Mesenchymal stem cell (in vitro differentiated cells and primary cell): ENCODE results near the gene VTN.
A peak's percentile ranks its signal among the peaks of the same experiment; 100 is the strongest.

Experiments
- DNase-seq: peaks from one replicate; pipeline ENCODE4 v3.0.0-alpha.2; 2013
- H2AFZ ChIP-seq: one replicate; pipeline ENCODE4 v1.6.1; 2013; ENCODE audit warnings: low read depth, mild to moderate bottlenecking, control low read depth, inconsistent platforms, low read length, moderate library complexity
- H2AK5ac ChIP-seq: 2 replicates; pipeline ENCODE4 v1.6.1; 2013; ENCODE audit warnings: low read length, moderate library complexity, mild to moderate bottlenecking, inconsistent platforms; ENCODE audit not compliant: severe bottlenecking
- H2BK120ac ChIP-seq: one replicate; pipeline ENCODE4 v1.6.1; 2013; ENCODE audit warnings: low read depth, mild to moderate bottlenecking, inconsistent platforms, low read length, moderate library complexity
- H2BK12ac ChIP-seq, 2 experiments: one replicate each; pipeline ENCODE4 v1.6.1; 2013; ENCODE audit warnings: inconsistent platforms in 2 of 2, low read length in 2 of 2, mild to moderate bottlenecking in 2 of 2, moderate library complexity in 2 of 2, control low read depth in 1 of 2
- H2BK15ac ChIP-seq: one replicate; pipeline ENCODE4 v1.6.1; 2013; ENCODE audit warnings: mild to moderate bottlenecking, low read depth, inconsistent platforms; ENCODE audit not compliant: poor library complexity, severe bottlenecking
- H2BK5ac ChIP-seq: 2 replicates; pipeline ENCODE4 v1.6.1; 2013; ENCODE audit warnings: low read depth, mild to moderate bottlenecking, low read length, control low read depth, inconsistent platforms; ENCODE audit not compliant: poor library complexity, severe bottlenecking
- H3K14ac ChIP-seq, 2 experiments: one replicate each; pipeline ENCODE4 v1.6.1; 2013; ENCODE audit warnings: inconsistent platforms in 2 of 2, low read length in 2 of 2, control low read depth in 1 of 2, mild to moderate bottlenecking in 1 of 2, moderate library complexity in 1 of 2
- H3K18ac ChIP-seq, 2 experiments: one replicate each; pipeline ENCODE4 v1.6.1; 2013; ENCODE audit warnings: inconsistent platforms in 2 of 2, low read length in 2 of 2, control low read depth in 1 of 2, low read depth in 1 of 2, mild to moderate bottlenecking in 1 of 2
- H3K23ac ChIP-seq, 2 experiments: one replicate each; pipeline ENCODE4 v1.6.1; 2013; ENCODE audit warnings: inconsistent platforms in 2 of 2, low read length in 2 of 2, mild to moderate bottlenecking in 2 of 2, moderate library complexity in 2 of 2, control low read depth in 1 of 2
- H3K27ac ChIP-seq: 2 replicates; pipeline ENCODE4 v1.5.1; 2013; ENCODE audit warnings: mild to moderate bottlenecking, moderate library complexity, low read length, control low read depth, inconsistent platforms; ENCODE audit not compliant: poor library complexity, severe bottlenecking
- H3K27me3 ChIP-seq, 2 experiments: 2 replicates each; pipeline versions ENCODE4 v1.6.1 to v1.7.0; 2013; ENCODE audit warnings: low read length in 2 of 2, mild to moderate bottlenecking in 2 of 2, moderate library complexity in 2 of 2, control low read depth in 1 of 2, inconsistent platforms in 1 of 2; ENCODE audit not compliant: control insufficient read depth in 1 of 2, insufficient read depth in 1 of 2
- H3K36me3 ChIP-seq, 2 experiments: 2 replicates each; pipeline versions ENCODE4 v1.6.1 to v1.7.0; 2013; ENCODE audit warnings: low read length in 2 of 2, control low read depth in 1 of 2, inconsistent platforms in 1 of 2, low read depth in 1 of 2, mild to moderate bottlenecking in 1 of 2; ENCODE audit not compliant: insufficient read depth in 2 of 2, control insufficient read depth in 1 of 2
- H3K4ac ChIP-seq, 2 experiments: one replicate each; pipeline ENCODE4 v1.6.1; 2013; ENCODE audit warnings: inconsistent platforms in 2 of 2, low read length in 2 of 2, mild to moderate bottlenecking in 2 of 2, moderate library complexity in 2 of 2, control low read depth in 1 of 2, low read depth in 1 of 2
- H3K4me1 ChIP-seq: 2 replicates; pipeline ENCODE4 v1.6.1; 2013; ENCODE audit warnings: low read depth, low read length, control low read depth; ENCODE audit not compliant: control insufficient read depth, insufficient read depth
- H3K4me2 ChIP-seq: 2 replicates; pipeline ENCODE4 v1.6.1; 2013; ENCODE audit warnings: low read length, mild to moderate bottlenecking, inconsistent platforms; ENCODE audit not compliant: poor library complexity, severe bottlenecking
- H3K4me3 ChIP-seq, 2 experiments: 2 replicates each; pipeline versions ENCODE4 v1.5.1 to v1.7.0; 2013; ENCODE audit warnings: low read length in 2 of 2, mild to moderate bottlenecking in 2 of 2, control low read depth in 1 of 2, low read depth in 1 of 2; ENCODE audit not compliant: insufficient read depth in 1 of 2
- H3K79me1 ChIP-seq: replicated peaks from 2 replicates; pipeline ENCODE4 v1.6.1; 2013; ENCODE audit warnings: mild to moderate bottlenecking, control low read depth, low read length, inconsistent platforms; ENCODE audit not compliant: poor library complexity, severe bottlenecking
- H3K9ac ChIP-seq: 2 replicates; pipeline ENCODE4 v1.7.0; 2013; ENCODE audit warnings: mild to moderate bottlenecking, low read length, moderate library complexity
- H3K9me3 ChIP-seq: 2 replicates; pipeline ENCODE4 v1.7.0; 2013; ENCODE audit warnings: mild to moderate bottlenecking, low read length; ENCODE audit not compliant: control insufficient read depth
- H4K8ac ChIP-seq: one replicate; pipeline ENCODE4 v1.6.1; 2013; ENCODE audit warnings: inconsistent platforms, mild to moderate bottlenecking, low read length, moderate library complexity
- H4K91ac ChIP-seq: one replicate; pipeline ENCODE4 v1.6.1; 2013; ENCODE audit warnings: mild to moderate bottlenecking, low read length, inconsistent platforms
- WGBS: methylation state at CpG from one replicate; pipeline ENCODE4 v1.1.7; 2013; ENCODE audit warnings: mixed read lengths; 5-methylcytosine and 5-hydroxymethylcytosine counted together

Gene VTN

DNA sequence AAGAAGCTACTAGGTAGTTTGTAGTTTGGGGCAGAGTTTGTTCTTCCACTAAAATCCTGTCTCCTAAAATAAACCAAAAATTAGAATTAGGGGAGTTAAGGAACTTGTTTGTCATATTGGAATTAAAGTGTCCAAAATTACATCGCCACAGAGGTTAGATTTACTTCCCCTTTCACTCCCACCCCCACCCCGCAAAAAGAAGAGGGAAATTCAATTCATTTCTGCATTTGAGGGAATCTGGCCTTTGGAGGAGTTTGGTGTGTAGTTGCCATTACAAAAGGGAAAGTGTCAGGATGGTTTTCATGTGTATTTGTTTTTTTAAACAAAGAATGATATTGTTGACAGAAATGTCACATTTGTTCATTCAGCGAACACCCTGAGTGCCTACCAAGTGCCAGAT is 45.3 kb downstream of the VTN start:
- no peak overlapping the region for H3K4me2 ChIP-seq

DNA sequence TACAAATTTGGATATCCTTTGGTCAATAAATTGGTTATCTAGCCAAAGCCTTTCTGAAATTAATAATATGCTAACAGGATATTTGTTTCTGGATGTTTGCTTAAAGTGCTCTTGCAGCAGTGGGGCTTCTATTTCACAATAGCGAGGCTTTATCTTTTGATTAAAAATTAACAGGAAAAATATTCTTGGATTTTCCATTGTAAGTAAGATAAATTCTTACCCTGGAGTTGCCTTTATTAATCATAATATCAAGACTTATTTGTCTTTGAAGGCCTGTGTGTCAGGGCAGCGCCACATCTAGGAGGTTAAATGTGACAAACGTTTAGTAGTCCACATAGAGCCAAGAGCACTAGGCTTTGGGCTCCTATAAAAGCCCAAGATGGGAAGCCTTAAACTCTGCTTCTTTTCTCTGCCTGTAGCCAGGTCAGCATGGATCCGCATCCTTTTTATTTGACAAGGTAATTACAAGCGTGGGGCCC is 45.8 kb downstream of the VTN start:
- no peak overlapping the region for H2AK5ac ChIP-seq
- H2BK12ac ChIP-seq: no peak overlapping the region
- no peak overlapping the region for H2BK5ac ChIP-seq
- peaks cover 36% of the 10 kb centered on the region for H3K79me1 ChIP-seq
- H4K8ac ChIP-seq: no peak overlapping the region
- peaks cover 8 to 39% of the 10 kb centered on the region in 2 experiments for H3K36me3 ChIP-seq
- no peak overlapping the region for H3K4ac ChIP-seq
- peak overlapping the region; percentile 16 for H3K27ac ChIP-seq
- no peaks in the 10 kb centered on the region for H3K27me3 ChIP-seq
- H3K14ac ChIP-seq: no peak overlapping the region
- H2AFZ ChIP-seq: no peak overlapping the region
- H3K23ac ChIP-seq: no peak overlapping the region
- no peak overlapping the region for H3K9ac ChIP-seq
- H3K9me3 ChIP-seq: no peaks in the 10 kb centered on the region
- H3K4me3 ChIP-seq: no peak overlapping the region
- H3K4me1 ChIP-seq: peaks cover 10% of the 10 kb centered on the region
- no peak for DNase-seq
- WGBS: 94% methylated on average over 4 of the region's 5 CpGs
- no peak overlapping the region for H2BK15ac ChIP-seq
- no peak overlapping the region for H2BK120ac ChIP-seq
- peak overlapping the region; percentile 29 for H3K4me2 ChIP-seq
- no peak overlapping the region for H3K18ac ChIP-seq
- H4K91ac ChIP-seq: no peak overlapping the region

More for the DNA sequence above, 45.3 kb downstream of the VTN start:
- Histone ChIP-seq H3K4me1 (peaks cover 10% of the 10 kb centered on the region), H3K18ac (no peak overlapping the region), H3K27ac (peak overlapping the region; percentile 16), H2BK5ac (no peak overlapping the region), H4K8ac (no peak overlapping the region), H3K4me3 (no peak overlapping the region), H2AK5ac (no peak overlapping the region), H3K9ac (no peak overlapping the region), H2BK15ac (no peak overlapping the region), H2BK12ac (no peak overlapping the region), H4K91ac (no peak overlapping the region), H3K14ac (peak overlapping the region in 1 of 2 experiments; percentile 21), H2BK120ac (no peak overlapping the region), H3K4ac (no peak overlapping the region), H3K36me3 (peaks cover 11 to 41% of the 10 kb centered on the region in 2 experiments), H3K9me3 (no peaks in the 10 kb centered on the region), H3K23ac (no peak overlapping the region), H2AFZ (no peak overlapping the region), H3K79me1 (peaks cover 33% of the 10 kb centered on the region), H3K27me3 (no peaks in the 10 kb centered on the region)
- WGBS: 97% methylated on average over 1 of the region's 3 CpGs
- no peak for DNase-seq

DNA sequence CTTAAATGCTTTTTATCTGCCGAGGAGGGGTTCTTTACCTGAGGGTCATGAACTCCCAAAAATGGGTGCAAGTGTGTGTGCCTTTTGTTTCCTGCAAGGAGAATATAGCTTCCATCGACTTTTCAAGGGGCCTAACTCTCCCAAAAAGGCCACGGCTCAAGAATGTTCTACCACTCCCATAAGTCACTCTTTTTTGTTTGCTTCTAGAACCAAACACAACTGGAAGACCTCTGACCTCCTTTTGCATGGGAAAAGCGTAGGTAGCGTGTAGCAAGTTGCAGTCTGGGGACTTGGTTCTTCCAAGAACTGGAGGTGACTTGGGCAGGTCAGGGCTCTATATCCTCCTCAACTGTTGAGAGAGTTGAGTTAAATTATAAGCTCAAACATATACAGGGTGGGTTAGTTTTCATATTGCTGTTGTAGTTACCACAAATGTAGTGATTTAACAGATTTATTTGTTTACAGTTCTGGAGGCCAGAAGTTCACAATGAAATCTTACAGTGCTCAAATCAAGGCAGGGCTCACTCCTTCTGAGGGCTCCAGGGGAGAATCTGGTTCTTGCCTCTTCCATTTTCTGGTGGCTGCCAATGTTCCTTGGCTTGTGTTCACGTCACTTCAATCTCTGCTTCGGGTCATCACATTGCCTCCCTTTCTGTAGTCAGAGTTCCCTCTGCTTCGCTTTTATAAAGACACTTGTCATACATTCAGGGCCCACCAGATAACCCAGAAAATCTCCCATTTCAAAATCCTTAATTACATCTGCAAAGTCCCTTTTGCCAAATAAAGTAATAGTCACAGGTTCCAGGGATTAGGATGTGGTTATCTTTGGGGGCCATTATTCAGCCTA is 49.7 kb downstream of the VTN start:
- no peak overlapping the region for H2AK5ac ChIP-seq
- peak overlapping the region; percentile 84 for H3K9ac ChIP-seq
- H4K8ac ChIP-seq: no peak overlapping the region
- no peak overlapping the region for H3K23ac ChIP-seq
- H3K9me3 ChIP-seq: no peaks in the 10 kb centered on the region
- H3K4me1 ChIP-seq: peaks cover 15% of the 10 kb centered on the region
- H3K36me3 ChIP-seq: no peaks in the 10 kb centered on the region
- no peak overlapping the region for H3K14ac ChIP-seq
- no peaks in the 10 kb centered on the region for H3K27me3 ChIP-seq
- H2AFZ ChIP-seq: no peak overlapping the region
- peak; percentile 26 for DNase-seq
- no peak overlapping the region for H2BK5ac ChIP-seq
- H3K27ac ChIP-seq: no peak overlapping the region
- H4K91ac ChIP-seq: no peak overlapping the region
- H3K4me2 ChIP-seq: peak overlapping the region; percentile 8
- H3K4ac ChIP-seq: no peak overlapping the region
- H2BK120ac ChIP-seq: no peak overlapping the region
- 63% methylated on average over 8 of the region's 8 CpGs for WGBS
- peak overlapping the region in 1 of 2 experiments; percentile 90 for H3K4me3 ChIP-seq
- H2BK12ac ChIP-seq: no peak overlapping the region
- H2BK15ac ChIP-seq: no peak overlapping the region
- no peak overlapping the region for H3K18ac ChIP-seq
- H3K79me1 ChIP-seq: peaks cover 28% of the 10 kb centered on the region

DNA sequence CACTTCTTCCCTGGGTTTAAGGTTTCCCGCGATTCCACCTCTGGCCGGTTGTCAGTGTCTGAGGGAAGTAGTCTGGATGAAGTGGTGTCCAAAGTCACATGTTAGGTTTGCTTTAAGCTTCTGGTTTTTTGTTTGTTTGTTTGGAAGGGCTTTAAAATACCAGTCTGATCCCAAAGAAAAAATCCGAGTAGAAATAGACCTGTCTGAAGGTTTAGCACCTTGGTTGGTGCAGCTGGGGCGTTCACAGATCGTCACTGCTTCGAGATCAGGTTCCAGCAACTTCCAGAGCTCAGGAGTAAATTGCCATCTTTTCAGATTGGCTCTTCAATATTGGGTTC is 50.5 kb downstream of the VTN start:
- Histone ChIP-seq H2AFZ (no peak overlapping the region), H4K8ac (no peak overlapping the region), H3K14ac (no peak overlapping the region), H3K27ac (peak overlapping the region; percentile 37), H3K4me1 (peaks cover 15% of the 10 kb centered on the region), H4K91ac (no peak overlapping the region), H3K4me2 (peak overlapping the region; percentile 96), H3K36me3 (no peaks in the 10 kb centered on the region), H2BK5ac (no peak overlapping the region), H3K79me1 (peaks cover 25% of the 10 kb centered on the region), H2BK12ac (no peak overlapping the region), H3K27me3 (no peaks in the 10 kb centered on the region), H3K18ac (peak overlapping the region in 1 of 2 experiments; percentile 75), H3K4ac (no peak overlapping the region), H3K9ac (peak overlapping the region; percentile 84), H3K9me3 (no peaks in the 10 kb centered on the region), H3K23ac (no peak overlapping the region), H2BK15ac (no peak overlapping the region), H3K4me3 (peak overlapping the region; percentile 74 to 90), H2AK5ac (no peak overlapping the region), H2BK120ac (no peak overlapping the region)
- WGBS: under 1% methylated on average over 7 of the region's 7 CpGs
- DNase-seq: no peak
